HPDE6-E6E7 (cell line): Measurements from ENCODE around the gene TMEM131L.

Source experiments
- DNase-seq: peaks from one replicate; pipeline ENCODE4 v3.0.0; 2011; ENCODE audit warnings: missing footprints; ENCODE audit errors: extremely low spot score

Gene TMEM131L

DNA sequence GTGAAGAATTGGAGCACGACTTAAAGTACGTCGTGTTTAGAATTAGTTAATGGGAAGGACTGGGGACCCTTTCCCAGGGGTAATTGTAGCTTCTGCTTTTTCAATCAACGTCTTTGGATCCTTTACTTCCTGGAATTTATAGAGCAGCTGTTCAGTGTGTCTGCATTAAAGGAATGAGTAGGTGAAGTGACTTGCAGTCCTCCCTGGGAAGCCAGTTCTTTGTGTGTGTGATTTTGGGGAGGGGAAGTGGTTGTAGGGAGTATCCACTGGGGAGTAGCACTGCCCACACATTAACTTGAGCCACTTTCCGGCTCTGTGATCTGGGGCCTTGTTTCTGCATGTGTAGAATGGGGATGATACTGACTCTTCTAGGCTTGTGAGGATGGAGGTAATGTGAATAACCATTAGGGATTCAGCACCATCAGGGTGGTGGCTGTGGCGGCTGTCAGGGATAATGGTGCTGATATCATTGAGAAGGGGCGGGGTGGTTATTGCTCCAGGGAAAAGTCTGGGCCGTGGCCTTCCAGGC is 54.7 kb downstream of the TMEM131L start:
- no peak for DNase-seq

DNA sequence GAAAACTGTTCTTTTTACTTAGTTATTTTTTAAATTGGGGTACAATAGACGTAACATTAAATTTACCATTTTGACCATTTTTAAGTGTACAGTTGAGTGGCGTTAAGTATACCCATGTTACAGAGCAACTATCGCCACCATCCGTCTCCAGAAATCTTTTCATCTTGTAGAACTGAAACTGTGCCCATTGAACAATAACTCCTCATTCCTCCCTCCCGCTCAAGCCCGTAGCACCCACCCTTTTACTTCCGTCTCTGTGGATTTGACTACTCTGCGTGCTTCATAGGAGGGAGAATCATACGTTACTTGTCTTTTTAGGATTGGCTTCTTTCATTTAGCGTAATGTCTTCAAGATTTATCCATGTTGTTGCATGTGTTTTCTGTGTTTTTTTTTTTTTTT is 55.3 kb downstream of the TMEM131L start:
- no peak for DNase-seq

GRCh38 chr4:153521999-153522801 is 56.0 kb downstream of the TMEM131L start:
- no peak for DNase-seq

- no peak for DNase-seq
Measured at GRCh38 chr4:153522802-153523094, 56.6 kb downstream of the TMEM131L start.

DNA sequence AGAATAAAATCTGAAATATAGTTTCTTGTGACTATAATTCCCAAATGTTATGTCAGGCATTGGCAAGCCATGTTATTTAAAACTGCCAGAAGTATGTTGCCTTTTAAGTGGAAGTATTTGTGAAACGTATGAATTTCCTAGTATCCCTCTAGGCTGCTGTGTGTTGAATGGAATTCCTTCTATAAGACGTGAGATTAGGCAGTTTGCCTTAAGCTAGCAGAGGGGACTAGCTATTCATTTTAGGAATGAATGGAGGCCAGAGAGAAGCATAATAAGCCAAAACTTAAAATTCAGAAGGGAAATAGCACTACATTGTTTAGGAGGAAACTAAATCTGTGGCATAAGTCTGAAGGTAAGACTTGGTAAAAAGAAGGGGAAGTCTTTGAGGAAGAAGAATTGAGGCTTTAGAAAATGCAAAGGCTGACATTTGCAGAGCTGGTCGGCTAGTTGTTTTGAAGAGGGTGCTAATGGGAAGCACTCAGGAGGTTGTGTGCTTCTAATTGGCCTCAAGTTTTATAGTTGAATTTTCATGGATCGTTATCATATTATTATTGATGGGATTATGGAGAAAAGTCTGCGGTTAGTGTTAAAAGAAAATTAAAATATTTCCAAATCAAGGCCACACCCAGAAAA is 57.1 kb downstream of the TMEM131L start:
- DNase-seq, result no peak

DNA sequence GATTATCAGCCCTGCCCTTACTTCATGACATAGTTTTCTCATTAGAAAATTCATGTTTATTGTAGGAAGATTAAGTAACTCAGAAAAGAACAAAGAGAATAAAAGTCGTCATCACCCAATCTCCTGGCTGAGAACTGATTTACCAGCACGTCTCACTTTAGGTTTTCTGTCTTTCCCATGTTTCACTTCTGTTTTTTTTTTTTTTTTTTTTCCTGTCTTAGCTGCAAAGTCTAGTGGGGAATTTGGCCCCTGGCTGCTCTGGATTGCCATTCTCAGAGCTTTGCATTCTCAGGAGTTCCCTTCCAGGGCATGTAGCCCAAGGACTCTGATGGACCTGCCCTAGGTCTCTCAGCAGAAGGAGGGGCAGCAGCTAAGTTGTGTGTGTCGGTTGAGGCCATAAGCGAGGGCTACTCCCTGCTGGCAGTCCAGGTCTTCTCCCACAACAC is 57.8 kb downstream of the TMEM131L start:
- no peak for DNase-seq

GRCh38 chr4:153524682-153525081 is 58.5 kb downstream of the TMEM131L start:
- no peak for DNase-seq

DNA sequence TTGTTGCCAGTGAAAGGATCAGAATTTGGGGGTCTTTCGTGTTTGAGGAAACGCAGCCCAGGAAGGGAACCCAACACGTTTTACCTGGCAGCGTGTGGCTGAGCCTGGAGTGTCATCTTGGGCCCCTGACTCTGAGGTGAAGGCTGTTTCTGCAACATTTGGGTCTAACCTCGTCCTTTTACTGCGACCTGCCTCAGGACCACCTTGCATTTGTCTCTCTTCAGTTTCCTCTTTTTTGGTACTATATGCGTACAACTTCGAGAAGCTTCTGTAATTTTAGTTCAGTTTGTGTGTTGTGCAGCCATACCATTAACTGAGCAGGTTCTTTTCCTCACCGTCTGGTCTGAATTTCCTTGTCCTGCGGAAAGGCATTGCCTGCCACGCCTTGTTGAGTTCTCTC is 61.5 kb downstream of the TMEM131L start:
- no peak for DNase-seq

- DNase-seq, result no peak
Measured at GRCh38 chr4:153528705-153529485, 62.7 kb downstream of the TMEM131L start.

DNA sequence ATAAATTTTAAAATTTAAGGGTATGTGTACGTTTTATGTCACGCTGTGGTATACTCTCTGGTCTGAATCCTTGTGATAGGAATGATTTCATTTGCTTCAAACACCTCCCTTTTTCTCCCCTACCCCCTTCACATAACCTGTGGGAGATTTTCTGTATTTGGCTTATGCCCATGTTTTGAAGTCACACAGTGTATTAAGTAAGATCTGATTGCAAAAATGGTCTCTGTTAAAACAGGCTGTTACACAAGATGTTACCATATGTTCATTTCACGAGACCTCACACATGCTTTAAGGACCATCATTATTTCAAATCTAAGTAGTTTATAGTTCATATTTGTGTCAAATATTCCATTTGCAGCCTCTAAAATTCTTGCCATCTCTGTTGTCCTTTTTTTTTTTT is 63.5 kb downstream of the TMEM131L start:
- DNase-seq, result no peak

DNA sequence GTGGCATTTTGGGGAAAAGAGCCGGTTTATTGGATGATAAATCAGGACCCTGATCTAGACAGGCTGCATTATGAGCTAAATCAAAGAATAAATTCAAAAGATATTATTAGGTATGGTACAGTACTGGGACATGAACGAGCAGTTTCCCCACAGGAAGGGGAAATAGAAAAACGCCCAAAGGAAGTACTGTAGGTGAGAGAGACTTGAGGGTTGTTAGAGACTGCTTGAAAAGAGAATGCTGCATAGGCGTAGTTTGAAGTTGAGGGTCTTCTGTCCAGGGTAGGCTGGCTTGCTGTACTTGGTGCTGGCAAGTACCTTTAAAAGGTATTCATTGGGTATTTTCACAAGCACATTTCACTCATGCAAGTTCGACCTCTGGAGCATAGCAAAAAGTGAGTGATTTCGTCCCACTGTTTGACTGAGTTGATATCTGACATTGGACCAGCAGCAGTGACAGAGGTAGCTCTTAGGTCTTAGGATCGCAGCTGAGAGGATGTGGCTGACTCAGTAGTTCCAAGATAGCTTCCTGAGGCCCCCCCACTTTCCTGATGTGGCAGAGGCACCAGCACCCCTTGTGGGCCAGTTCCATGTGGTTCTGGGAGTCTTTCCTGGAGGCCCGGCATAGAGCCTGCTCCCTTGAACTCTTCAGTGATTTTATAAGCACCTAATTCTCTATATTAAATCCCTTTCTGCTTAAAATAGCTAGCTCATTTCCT is 64.3 kb downstream of the TMEM131L start:
- no peak for DNase-seq

GRCh38 chr4:153531000-153531358 is 64.8 kb downstream of the TMEM131L start:
- DNase-seq, result no peak

DNA sequence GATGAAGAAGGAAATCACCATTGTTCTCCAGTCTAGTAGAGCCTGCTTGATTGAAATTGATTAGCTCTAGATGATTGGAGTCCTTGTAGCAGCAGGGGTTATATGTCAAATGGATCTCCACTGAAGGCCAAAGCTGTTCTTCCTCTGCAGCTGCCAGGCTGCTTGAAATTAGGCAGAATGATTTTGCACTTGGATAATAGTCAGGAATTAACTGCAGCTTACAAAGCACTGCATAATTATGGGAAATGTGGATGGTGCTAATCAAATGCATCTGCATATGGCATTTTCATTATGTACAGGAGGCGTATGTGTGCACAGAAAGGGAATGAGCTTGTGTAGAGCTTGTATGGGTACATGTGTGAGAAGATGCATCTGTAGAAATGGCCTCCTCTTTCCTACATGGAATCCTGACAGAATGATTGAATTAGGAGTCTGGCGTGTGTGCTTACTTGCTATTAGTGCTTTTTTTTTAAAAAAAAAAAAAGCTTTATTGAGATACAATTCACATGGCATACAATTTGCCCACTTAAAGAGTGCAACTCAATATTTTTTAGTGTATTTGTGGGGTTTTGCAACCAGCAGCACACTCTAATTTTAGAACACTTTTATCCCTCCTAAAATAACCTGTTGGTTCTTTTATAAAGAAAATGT is 65.9 kb downstream of the TMEM131L start:
- no peak for DNase-seq

GRCh38 chr4:153532636-153533035 is 66.5 kb downstream of the TMEM131L start:
- DNase-seq, result no peak

GRCh38 chr4:153533387-153533786 is 67.2 kb downstream of the TMEM131L start:
- no peak for DNase-seq

- no peak for DNase-seq
Measured at GRCh38 chr4:153534792-153535629, 68.9 kb downstream of the TMEM131L start.

GRCh38 chr4:153535772-153536513 is 69.8 kb downstream of the TMEM131L start:
- no peak for DNase-seq

DNA sequence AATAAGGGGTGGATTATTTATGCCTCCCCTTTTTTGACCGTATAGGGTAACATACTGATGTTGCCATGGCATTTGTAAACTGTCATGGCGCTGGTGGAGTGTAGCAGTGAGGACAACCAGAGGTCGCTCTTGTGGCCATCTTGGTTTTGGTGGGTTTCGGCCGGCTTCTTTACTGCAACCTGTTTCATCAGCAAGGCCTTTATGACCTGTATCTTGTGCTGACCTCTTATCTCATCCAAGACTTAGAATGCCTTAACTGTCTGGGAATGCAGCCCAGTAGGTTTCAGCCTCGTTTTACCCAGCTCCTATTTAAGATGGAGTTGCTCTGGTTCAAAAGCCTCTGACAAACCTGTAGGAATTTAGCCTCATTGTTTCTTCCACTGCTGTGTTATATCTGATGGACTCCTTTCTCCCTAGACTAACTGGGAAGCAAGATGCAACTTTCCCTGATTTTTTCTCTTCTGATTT is 71.4 kb downstream of the TMEM131L start:
- DNase-seq, result no peak

- DNase-seq, result no peak
Measured at GRCh38 chr4:153538487-153539357, 72.6 kb downstream of the TMEM131L start.
